CD1c-positive myeloid dendritic cell (primary cell): ENCODE results near the gene DCST1.

Source experiments
- DNase-seq: peaks from one replicate; pipeline ENCODE4 v3.0.0-alpha.2; 2016; ENCODE audit errors: extremely low spot score

The DCST1 gene

GRCh38 chr1:155073377-155074242, 40.0 kb downstream of the DCST1 start:
- no peak for DNase-seq

GRCh38 chr1:155075535-155075934, 41.9 kb downstream of the DCST1 start:
- DNase-seq, result no peak

GRCh38 chr1:155076371-155076770, 42.7 kb downstream of the DCST1 start:
- no peak for DNase-seq

- no peak for DNase-seq
These were observed 43.7 kb downstream of the DCST1 start for GRCh38 chr1:155077346-155077745.

GRCh38 chr1:155077758-155078445, 44.3 kb downstream of the DCST1 start:
- DNase-seq, result no peak

GRCh38 chr1:155078469-155079209, 45.0 kb downstream of the DCST1 start, which contains the start of gene EFNA3:
TSS of gene EFNA3 (plus strand) at chr1:155078837. CDS start at chr1:155078942, 105 bp downstream.
- DNase-seq, result peak; percentile 80

- DNase-seq, result no peak
These were observed 45.5 kb downstream of the DCST1 start for GRCh38 chr1:155079210-155079486.

GRCh38 chr1:155079487-155080311, 46.1 kb downstream of the DCST1 start:
- peak; percentile 23 for DNase-seq

- DNase-seq, result peak; percentile 15
These were observed 46.9 kb downstream of the DCST1 start for GRCh38 chr1:155080312-155081228.

- DNase-seq, result peak; percentile 46
These were observed 48.1 kb downstream of the DCST1 start for GRCh38 chr1:155081472-155082300.

GRCh38 chr1:155082301-155083051, 48.9 kb downstream of the DCST1 start:
- DNase-seq, result peak; percentile 10

GRCh38 chr1:155083052-155083541, 49.5 kb downstream of the DCST1 start:
- no peak for DNase-seq

GRCh38 chr1:155083865-155084721, 50.5 kb downstream of the DCST1 start:
- DNase-seq, result peak; percentile 45

- peak; percentile 94 for DNase-seq
These were observed 51.3 kb downstream of the DCST1 start for GRCh38 chr1:155084722-155085503.

- DNase-seq, result peak; percentile 75
These were observed 52.0 kb downstream of the DCST1 start for GRCh38 chr1:155085504-155086127.

- peak; percentile 77 for DNase-seq
These were observed 52.6 kb downstream of the DCST1 start for GRCh38 chr1:155086128-155086741.
